ENCODE results near the gene DTD1. TPM values are rescaled to one million over a fixed set of nuclear protein-coding genes. Genes with fewer than 3 reads are reported as not detected.

DTD1 gene
- total RNA-seq, 1 donor = 52.1 TPM

DNA sequence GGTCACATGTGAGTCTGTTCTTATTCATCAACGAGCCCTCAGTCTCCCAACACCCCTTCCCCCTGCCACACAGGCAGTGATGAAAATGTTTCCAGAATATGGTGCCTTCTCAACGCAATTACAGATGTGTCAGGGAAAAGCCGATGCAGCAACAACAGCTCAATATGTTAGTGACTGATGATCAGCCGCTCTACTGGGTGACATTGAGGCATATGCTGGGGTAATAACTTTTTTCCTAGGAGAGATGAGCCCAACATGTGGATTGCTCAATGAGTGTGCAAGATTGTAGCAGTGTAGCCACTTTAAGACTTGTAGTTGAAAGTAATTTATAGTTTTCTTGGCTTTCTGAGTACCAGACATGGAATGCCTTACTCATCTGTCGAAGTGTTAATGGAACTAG is 49.4 kb downstream of the DTD1 start:
- H2AFZ ChIP-seq (ENCODE audit: low read length) = no peak overlapping the region
- no peaks in the 10 kb centered on the region for H3K79me2 ChIP-seq (ENCODE audit: insufficient read depth, low read length)

DNA sequence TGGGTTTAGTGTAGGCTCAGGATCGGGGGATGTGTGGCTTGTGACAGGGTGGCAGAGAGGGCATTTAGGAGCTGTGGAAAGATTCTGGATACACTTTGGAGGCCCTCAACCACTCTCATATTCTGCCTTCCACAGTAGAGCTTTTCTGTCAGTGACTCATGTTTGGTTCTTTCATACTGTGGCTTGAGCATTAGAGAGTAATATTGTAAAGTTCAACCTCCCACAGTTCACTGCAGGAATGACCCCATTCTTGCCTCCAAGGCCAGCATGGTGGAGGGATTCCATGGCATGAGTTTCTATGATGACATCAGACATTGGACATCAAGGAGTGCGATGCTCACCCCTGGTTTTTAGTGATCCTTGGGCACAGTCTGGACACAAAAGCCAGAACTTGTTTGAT is 50.9 kb downstream of the DTD1 start:
- TF ChIP-seq, protein P1, sequence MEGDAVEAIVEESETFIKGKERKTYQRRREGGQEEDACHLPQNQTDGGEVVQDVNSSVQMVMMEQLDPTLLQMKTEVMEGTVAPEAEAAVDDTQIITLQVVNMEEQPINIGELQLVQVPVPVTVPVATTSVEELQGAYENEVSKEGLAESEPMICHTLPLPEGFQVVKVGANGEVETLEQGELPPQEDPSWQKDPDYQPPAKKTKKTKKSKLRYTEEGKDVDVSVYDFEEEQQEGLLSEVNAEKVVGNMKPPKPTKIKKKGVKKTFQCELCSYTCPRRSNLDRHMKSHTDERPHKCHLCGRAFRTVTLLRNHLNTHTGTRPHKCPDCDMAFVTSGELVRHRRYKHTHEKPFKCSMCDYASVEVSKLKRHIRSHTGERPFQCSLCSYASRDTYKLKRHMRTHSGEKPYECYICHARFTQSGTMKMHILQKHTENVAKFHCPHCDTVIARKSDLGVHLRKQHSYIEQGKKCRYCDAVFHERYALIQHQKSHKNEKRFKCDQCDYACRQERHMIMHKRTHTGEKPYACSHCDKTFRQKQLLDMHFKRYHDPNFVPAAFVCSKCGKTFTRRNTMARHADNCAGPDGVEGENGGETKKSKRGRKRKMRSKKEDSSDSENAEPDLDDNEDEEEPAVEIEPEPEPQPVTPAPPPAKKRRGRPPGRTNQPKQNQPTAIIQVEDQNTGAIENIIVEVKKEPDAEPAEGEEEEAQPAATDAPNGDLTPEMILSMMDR (IDR thresholded peaks at IDR 0.05; ENCODE audit: extremely low read depth, low read depth, low read length) = no peak
- H3K27ac ChIP-seq (ENCODE audit: low read depth, low read length) = no peak overlapping the region
- H3K27me3 ChIP-seq (ENCODE audit: insufficient read depth, low read length) = no peaks in the 10 kb centered on the region
- no peaks in the 10 kb centered on the region for H4K20me1 ChIP-seq (ENCODE audit: insufficient read depth, low read length)
- no peak overlapping the region for H2AFZ ChIP-seq (ENCODE audit: low read length)
- H3K4me1 ChIP-seq (ENCODE audit: insufficient read depth, low read length) = peaks cover 5% of the 10 kb centered on the region
- H3K79me2 ChIP-seq (ENCODE audit: insufficient read depth, low read length) = peaks cover 5% of the 10 kb centered on the region
- no peaks in the 10 kb centered on the region for H3K36me3 ChIP-seq (ENCODE audit: insufficient read depth, low read length)
- H3K4me3 ChIP-seq (ENCODE audit: insufficient read depth, low read length) = no peak overlapping the region
- H3K4me2 ChIP-seq (ENCODE audit: insufficient read depth, low read length) = no peak overlapping the region
- DNase-seq (ENCODE audit: insufficient read length, low spot score, missing footprints) = no peak
- H3K9me3 ChIP-seq (ENCODE audit: low read depth, low read length) = no peaks in the 10 kb centered on the region

More for the DNA sequence above, 49.4 kb downstream of the DTD1 start:
- no peaks in the 10 kb centered on the region for H3K36me3 ChIP-seq (ENCODE audit: insufficient read depth, low read length)
- no peaks in the 10 kb centered on the region for H3K9me3 ChIP-seq (ENCODE audit: low read depth, low read length)
- H3K4me2 ChIP-seq (ENCODE audit: insufficient read depth, low read length) = no peak overlapping the region
- TF ChIP-seq, protein P1 (IDR thresholded peaks at IDR 0.05; ENCODE audit: extremely low read depth, low read depth, low read length) = no peak
- H3K4me1 ChIP-seq (ENCODE audit: insufficient read depth, low read length) = peaks cover 5% of the 10 kb centered on the region
- no peak overlapping the region for H3K27ac ChIP-seq (ENCODE audit: low read depth, low read length)
- no peaks in the 10 kb centered on the region for H3K27me3 ChIP-seq (ENCODE audit: insufficient read depth, low read length)
- no peak for DNase-seq (ENCODE audit: insufficient read length, low spot score, missing footprints)
- no peak overlapping the region for H3K4me3 ChIP-seq (ENCODE audit: insufficient read depth, low read length)
- no peaks in the 10 kb centered on the region for H4K20me1 ChIP-seq (ENCODE audit: insufficient read depth, low read length)

DNA sequence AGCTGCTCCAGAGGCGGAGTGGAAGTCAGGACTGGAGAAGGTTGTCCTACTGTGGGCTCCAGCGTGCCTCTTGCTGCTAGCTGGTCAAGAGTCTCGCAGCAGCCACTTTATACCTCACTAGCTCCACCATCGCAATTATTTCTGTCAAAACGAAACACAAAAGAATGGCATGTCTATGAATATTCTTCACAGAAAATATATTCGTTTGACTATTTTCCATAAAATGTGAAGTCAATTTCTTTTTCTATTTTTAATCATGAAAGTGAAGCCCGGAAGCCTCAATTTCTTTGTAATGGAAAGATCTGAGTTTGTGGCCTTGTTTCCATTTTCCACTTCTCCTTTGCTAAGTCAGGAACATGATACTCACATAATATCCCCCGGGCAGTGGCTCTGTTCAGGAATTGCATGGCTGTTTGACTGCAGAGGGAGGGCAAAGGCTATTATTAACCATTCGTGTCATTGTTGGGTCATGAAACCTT is 51.7 kb downstream of the DTD1 start:
- no peak overlapping the region for H3K4me3 ChIP-seq (ENCODE audit: insufficient read depth, low read length)
- H4K20me1 ChIP-seq (ENCODE audit: insufficient read depth, low read length) = no peaks in the 10 kb centered on the region
- H3K27ac ChIP-seq (ENCODE audit: low read depth, low read length) = no peak overlapping the region
- H3K4me1 ChIP-seq (ENCODE audit: insufficient read depth, low read length) = peaks cover 5% of the 10 kb centered on the region
- TF ChIP-seq, protein P1 (IDR thresholded peaks at IDR 0.05; ENCODE audit: extremely low read depth, low read depth, low read length) = no peak
- no peaks in the 10 kb centered on the region for H3K9me3 ChIP-seq (ENCODE audit: low read depth, low read length)
- no peaks in the 10 kb centered on the region for H3K27me3 ChIP-seq (ENCODE audit: insufficient read depth, low read length)
- no peaks in the 10 kb centered on the region for H3K36me3 ChIP-seq (ENCODE audit: insufficient read depth, low read length)
- no peak overlapping the region for H3K4me2 ChIP-seq (ENCODE audit: insufficient read depth, low read length)
- no peak for DNase-seq (ENCODE audit: insufficient read length, low spot score, missing footprints)
- H3K79me2 ChIP-seq (ENCODE audit: insufficient read depth, low read length) = peaks cover 5% of the 10 kb centered on the region
- no peak overlapping the region for H2AFZ ChIP-seq (ENCODE audit: low read length)

DNA sequence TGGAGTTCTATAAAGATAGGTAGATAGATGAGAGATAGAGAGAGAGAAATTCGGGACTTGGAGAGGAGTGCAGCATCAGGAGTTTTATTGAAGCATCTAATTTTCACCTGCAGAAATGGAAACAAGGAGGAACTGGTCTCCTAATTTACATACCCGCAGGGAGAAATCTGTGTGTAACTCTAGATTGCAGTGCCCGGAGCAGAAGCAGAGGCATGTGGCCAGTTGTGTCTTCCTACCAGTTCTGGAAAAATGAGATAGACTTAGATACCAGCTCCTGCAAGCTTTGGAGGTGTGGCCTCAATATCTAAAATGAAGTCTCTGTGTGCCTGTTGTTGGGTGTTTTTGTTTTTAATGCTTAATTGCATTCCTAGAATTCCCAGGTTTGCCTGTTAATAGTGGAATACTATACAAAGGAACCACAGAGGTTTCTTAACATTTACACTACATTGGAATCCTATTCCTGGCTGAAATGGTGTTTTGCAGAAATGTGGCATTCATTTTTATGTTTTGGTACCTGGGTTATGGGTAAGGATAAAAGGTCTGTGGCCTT is 57.4 kb downstream of the DTD1 start:
- no peaks in the 10 kb centered on the region for H3K27me3 ChIP-seq (ENCODE audit: insufficient read depth, low read length)
- no peak overlapping the region for H2AFZ ChIP-seq (ENCODE audit: low read length)
- H3K4me3 ChIP-seq (ENCODE audit: insufficient read depth, low read length) = no peak overlapping the region
- H3K4me1 ChIP-seq (ENCODE audit: insufficient read depth, low read length) = no peaks in the 10 kb centered on the region
- H4K20me1 ChIP-seq (ENCODE audit: insufficient read depth, low read length) = no peaks in the 10 kb centered on the region
- no peaks in the 10 kb centered on the region for H3K36me3 ChIP-seq (ENCODE audit: insufficient read depth, low read length)
- no peak for DNase-seq (ENCODE audit: insufficient read length, low spot score, missing footprints)
- H3K79me2 ChIP-seq (ENCODE audit: insufficient read depth, low read length) = peaks cover 5% of the 10 kb centered on the region
- H3K9me3 ChIP-seq (ENCODE audit: low read depth, low read length) = no peaks in the 10 kb centered on the region
- TF ChIP-seq, protein P1 (IDR thresholded peaks at IDR 0.05; ENCODE audit: extremely low read depth, low read depth, low read length) = no peak
- H3K27ac ChIP-seq (ENCODE audit: low read depth, low read length) = no peak overlapping the region
- no peak overlapping the region for H3K4me2 ChIP-seq (ENCODE audit: insufficient read depth, low read length)
